Small intestine (tissue), 7 donors: Measurements from ENCODE around the gene TBCD. TPM values are rescaled to one million over a fixed set of nuclear protein-coding genes. Genes with fewer than 3 reads are reported as not detected.

ENCODE experiments used
- DNase-seq, 2 donors: peaks; one replicate each; pipeline versions ENCODE4 v3.0.0 to v3.0.0-alpha.2; 2013
- FAIRE-seq: peaks from 2 replicates; lab custom pipeline; 2012; peaks lifted over from hg19 to GRCh38; lab: Jason Lieb, UNC
- H3K27ac ChIP-seq, 3 donors: one replicate each; pipeline ENCODE4 v1.5.1; 2013; ENCODE audit warnings: low read length in 2 of 3, mild to moderate bottlenecking in 2 of 3, control low read depth in 1 of 3, inconsistent platforms in 1 of 3, low read depth in 1 of 3, moderate library complexity in 1 of 3
- H3K27me3 ChIP-seq, 3 donors: one replicate each; pipeline ENCODE4 v1.6.1; 2013; ENCODE audit warnings: low read length in 3 of 3, inconsistent platforms in 1 of 3; ENCODE audit not compliant: control insufficient read depth in 3 of 3, insufficient read depth in 3 of 3
- H3K36me3 ChIP-seq, 3 donors: one replicate each; pipeline ENCODE4 v1.6.1; 2013; ENCODE audit warnings: low read length in 3 of 3, inconsistent platforms in 1 of 3, low read depth in 1 of 3, mild to moderate bottlenecking in 1 of 3, moderate library complexity in 1 of 3; ENCODE audit not compliant: control insufficient read depth in 3 of 3, insufficient read depth in 2 of 3
- H3K4me1 ChIP-seq, 3 donors: one replicate each; pipeline ENCODE4 v1.6.1; 2013; ENCODE audit warnings: low read length in 2 of 3, inconsistent platforms in 1 of 3, low read depth in 1 of 3, mild to moderate bottlenecking in 1 of 3, moderate library complexity in 1 of 3; ENCODE audit not compliant: control insufficient read depth in 3 of 3, insufficient read depth in 2 of 3
- H3K4me3 ChIP-seq, 3 donors: one replicate each; pipeline ENCODE4 v1.5.1; 2013; ENCODE audit warnings: low read length in 3 of 3, control low read depth in 1 of 3, inconsistent platforms in 1 of 3, low read depth in 1 of 3, mild to moderate bottlenecking in 1 of 3, moderate library complexity in 1 of 3
- H3K9me3 ChIP-seq, 2 donors: one replicate each; pipeline ENCODE4 v1.6.1; 2013; ENCODE audit warnings: low read depth in 1 of 2, low read length in 1 of 2; ENCODE audit not compliant: control insufficient read depth in 2 of 2, insufficient read depth in 1 of 2
- WGBS, 3 donors: extraction: QIAGEN DNeasy Blood & Tissue Kit; methylation state at CpG; one replicate each; pipeline ENCODE4 v1.1.7; 2013; 5-methylcytosine and 5-hydroxymethylcytosine counted together
- polyA plus RNA-seq, 4 donors: library from polyadenylated mRNA; stranded (reverse) in 3 of 4; unstranded in 1 of 4; fragments of 200-250 nt in 3 of 4; fragments of 120-200 nt in 1 of 4; gene quantifications; one replicate each; pipeline versions ENCODE4 v1.2.1 to v1.2.3, GENCODE V29; 2013
- donor health status: healthy with polysubstance abuse.
- donor health status: control.
- donor health status: control.
- donor health status: Bipolar disorder and iron deficiency.
- donor health status: healthy.

TBCD gene
- polyA plus RNA-seq, 4 donors: 38.7 to 83.7 (median 67.3) TPM

DNA sequence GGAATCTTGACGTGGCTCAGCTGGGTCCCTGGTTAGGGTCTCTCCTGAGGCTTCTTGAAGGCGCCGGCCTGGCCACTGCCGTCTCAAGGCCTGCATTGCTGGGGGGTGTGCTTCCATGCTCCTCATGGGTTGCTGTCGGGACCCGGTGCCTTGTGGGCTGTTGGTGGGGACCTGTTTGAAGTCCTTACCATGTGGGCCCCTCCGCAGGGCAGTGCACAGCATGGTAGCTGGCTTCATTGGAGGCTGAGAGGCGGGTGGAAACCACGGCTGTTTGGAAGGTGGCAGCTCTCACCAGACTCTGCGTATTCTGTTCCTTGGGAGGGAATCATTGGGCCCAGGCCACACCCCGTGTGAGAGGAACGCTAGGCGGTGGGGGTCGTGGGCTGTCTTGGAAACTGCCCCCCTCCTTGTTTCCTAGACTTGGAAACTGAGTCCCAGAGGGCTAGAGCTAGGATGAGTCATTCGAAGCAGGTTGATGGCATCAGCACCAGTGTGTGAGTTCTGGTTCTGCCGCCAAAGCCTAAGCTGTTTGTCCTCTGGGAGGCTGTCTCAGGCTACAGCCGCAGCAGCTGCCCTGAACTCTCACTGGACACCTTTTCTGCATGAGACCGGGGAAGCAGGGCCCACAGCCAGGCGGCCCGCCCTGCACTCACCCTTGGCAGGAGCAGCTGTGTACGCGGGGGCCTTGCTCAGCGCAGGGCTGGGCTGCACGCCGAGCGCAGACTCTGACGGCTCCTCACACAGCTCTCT is 52.8 kb downstream of the TBCD start:
- H3K27ac ChIP-seq: no peak overlapping the region
- H3K36me3 ChIP-seq: peaks cover 0 to 83% (median 4%) of the 10 kb centered on the region in 3 donors
- no peaks in the 10 kb centered on the region for H3K4me1 ChIP-seq
- DNase-seq (no peak), FAIRE-seq (no peak)
- 78 to 98% (median 88%) methylated on average over 26 to 27 of the region's 27 CpGs for WGBS, 3 donors
- H3K4me3 ChIP-seq: no peak overlapping the region
- H3K9me3 ChIP-seq: peaks cover 0 to 2% of the 10 kb centered on the region in 2 donors
- H3K27me3 ChIP-seq: no peaks in the 10 kb centered on the region

DNA sequence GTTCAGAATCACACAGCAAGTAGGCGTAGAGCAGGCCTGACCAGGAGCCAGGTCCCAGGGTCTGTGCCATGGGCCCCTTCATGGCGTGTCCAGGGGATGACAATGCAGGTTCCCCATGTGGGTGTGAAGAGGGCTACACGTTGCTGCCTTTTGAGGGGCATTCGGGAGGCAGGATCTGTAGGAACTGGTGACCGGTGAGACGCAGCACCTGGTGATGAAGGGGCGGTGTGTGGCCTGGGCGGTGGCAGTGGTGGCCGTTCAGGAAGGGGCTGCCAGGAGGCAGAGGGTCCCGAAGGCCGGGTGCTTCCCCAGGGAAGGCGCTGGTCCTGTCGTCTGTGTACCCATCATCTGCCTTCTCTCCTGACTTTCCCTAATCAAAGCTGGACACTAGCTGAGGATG is 53.4 kb downstream of the TBCD start:
- Histone ChIP-seq H3K27ac (peak overlapping the region in 1 of 3 donors; percentile 52), H3K27me3 (no peaks in the 10 kb centered on the region), H3K9me3 (peaks cover 0 to 2% of the 10 kb centered on the region in 2 donors), H3K4me1 (no peaks in the 10 kb centered on the region), H3K36me3 (peaks cover 0 to 82% (median 5%) of the 10 kb centered on the region in 3 donors), H3K4me3 (no peak overlapping the region)
- no peak for FAIRE-seq
- 87 to 97% (median 94%) methylated on average over 12 to 13 of the region's 13 CpGs for WGBS, 3 donors
- DNase-seq: no peak

DNA sequence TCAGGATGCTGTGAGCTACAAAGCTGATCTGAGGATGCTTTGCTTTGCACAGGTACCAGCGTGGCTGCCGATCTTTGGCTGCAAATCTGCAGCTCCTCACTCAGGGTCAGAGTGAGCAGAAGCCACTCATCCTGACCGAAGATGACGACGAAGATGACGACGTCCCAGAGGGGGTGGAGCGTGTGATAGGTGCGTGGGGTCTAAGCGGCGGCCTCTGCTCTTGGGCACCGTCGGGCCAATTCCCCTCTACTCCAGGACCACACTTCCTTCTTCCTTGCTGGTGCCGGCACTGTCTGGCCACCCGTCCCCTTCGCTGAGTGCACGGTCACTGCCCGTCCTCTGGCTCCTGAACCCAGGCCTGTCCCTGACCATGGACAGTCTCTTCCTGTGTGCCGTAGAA is 54.0 kb downstream of the TBCD start:
- Histone ChIP-seq H3K4me1 (no peaks in the 10 kb centered on the region), H3K27ac (no peak overlapping the region), H3K36me3 (peaks cover 0 to 81% (median 2%) of the 10 kb centered on the region in 3 donors), H3K9me3 (peaks cover 0 to 2% of the 10 kb centered on the region in 2 donors), H3K27me3 (no peaks in the 10 kb centered on the region), H3K4me3 (no peak overlapping the region)
- no peak for FAIRE-seq
- 91 to 93% (median 92%) methylated on average over 19 of the region's 19 CpGs for WGBS, 3 donors
- no peak for DNase-seq

DNA sequence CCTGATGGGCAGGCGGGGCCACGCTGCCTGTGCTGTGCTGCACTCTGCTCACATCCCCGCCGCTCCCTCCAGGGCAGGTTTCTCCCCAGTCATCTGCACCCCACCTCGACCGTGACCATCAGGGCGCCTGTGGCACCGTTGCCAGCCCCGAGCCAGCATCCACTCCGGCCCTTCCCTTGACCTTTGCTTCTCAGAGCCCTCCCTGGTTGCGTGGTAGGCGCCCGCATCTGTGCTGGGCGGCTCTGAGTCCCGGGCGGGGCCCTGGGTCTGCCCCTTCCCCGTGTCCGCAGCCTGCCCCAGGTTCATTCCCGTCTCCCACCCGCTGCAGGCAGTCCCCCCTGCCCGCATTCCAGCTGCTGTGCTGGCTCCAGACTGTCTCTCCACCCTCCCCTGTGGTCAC is 54.8 kb downstream of the TBCD start:
- 87 to 97% (median 88%) methylated on average over 21 of the region's 21 CpGs for WGBS, 3 donors
- no peaks in the 10 kb centered on the region for H3K4me1 ChIP-seq
- peaks cover 0 to 77% (median 2%) of the 10 kb centered on the region in 3 donors for H3K36me3 ChIP-seq

DNA sequence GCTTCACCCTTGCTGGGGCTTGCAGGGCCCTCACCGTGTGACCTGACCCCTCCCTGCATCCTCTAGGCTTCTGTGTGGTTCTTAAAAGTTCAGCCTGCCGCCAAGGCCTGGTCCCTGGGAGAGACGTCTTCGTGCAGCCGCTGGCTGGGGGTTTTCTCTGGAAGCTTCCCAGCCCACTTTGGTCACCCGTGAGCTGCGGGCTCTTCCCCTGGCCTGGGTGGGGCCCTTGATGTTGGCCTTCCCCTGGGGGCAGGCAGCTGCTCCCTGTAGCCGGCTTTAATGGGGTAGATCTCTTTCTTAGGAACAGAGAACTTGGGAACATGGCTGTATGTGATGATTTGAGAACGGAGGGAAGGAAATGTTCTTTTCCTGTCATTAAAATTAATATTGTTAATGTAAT is 55.2 kb downstream of the TBCD start:
- Histone ChIP-seq H3K36me3 (peaks cover 0 to 77% (median 2%) of the 10 kb centered on the region in 3 donors), H3K4me1 (no peaks in the 10 kb centered on the region), H3K9me3 (peaks cover 0 to 2% of the 10 kb centered on the region in 2 donors), H3K27ac (peak overlapping the region in 1 of 3 donors; percentile 22), H3K4me3 (no peak overlapping the region), H3K27me3 (no peaks in the 10 kb centered on the region)
- FAIRE-seq (no peak), DNase-seq (no peak)
- WGBS, 3 donors: 78 to 94% (median 94%) methylated on average over 9 of the region's 9 CpGs

More for the DNA sequence above, 54.8 kb downstream of the TBCD start:
- Histone ChIP-seq H3K27me3 (no peaks in the 10 kb centered on the region), H3K9me3 (peaks cover 0 to 2% of the 10 kb centered on the region in 2 donors), H3K27ac (peak overlapping the region in 1 of 3 donors; percentile 22), H3K4me3 (no peak overlapping the region)
- FAIRE-seq (no peak), DNase-seq (no peak)

DNA sequence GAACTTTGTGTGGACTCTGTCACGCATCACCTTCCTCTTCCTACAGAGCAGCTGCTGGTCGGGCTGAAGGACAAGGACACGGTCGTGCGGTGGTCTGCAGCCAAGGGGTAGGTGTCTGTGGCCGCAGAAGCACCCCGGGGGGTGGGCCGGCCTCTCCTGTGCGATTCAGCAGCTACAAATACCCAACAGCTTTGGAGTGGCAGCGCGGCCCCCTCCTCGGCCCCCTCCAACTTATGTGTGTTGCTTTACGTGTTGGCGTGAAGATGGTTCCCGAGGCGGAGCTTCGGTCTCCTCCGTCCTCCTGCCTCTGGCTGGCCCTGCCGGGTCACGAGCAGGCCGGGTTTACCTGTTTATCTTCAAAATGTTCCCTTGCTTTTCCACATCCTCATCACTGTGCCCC is 55.7 kb downstream of the TBCD start:
- peaks cover 0 to 77% (median 2%) of the 10 kb centered on the region in 3 donors for H3K36me3 ChIP-seq
- WGBS, 3 donors: 92 to 98% (median 95%) methylated on average over 21 of the region's 21 CpGs

DNA sequence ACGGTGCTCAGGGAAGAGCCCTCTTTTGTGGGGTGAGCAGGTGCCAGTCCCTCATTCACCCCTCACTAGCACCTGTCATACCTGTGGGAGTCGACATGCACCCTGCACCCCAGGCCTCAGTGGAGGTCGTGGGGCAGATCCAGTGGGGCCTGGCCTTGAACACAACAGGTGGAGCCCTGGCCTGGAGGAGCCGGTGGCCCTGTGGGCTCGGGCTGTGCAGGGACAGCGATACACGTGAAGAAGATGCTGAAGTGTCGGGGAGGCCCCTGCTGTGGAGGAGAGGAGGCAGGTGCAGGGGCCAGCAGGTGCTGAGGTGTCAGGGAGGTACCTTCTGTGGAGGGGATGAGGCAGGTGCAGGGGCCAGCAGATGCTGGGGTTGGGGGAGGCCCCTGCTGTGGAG is 56.1 kb downstream of the TBCD start:
- no peak for FAIRE-seq
- WGBS, 3 donors: 83 to 92% (median 84%) methylated on average over 8 of the region's 8 CpGs
- no peak for DNase-seq
- peaks cover 0 to 80% (median 2%) of the 10 kb centered on the region in 3 donors for H3K36me3 ChIP-seq
- no peaks in the 10 kb centered on the region for H3K27me3 ChIP-seq
- H3K9me3 ChIP-seq: no peaks in the 10 kb centered on the region
- H3K4me3 ChIP-seq: no peak overlapping the region
- H3K4me1 ChIP-seq: no peaks in the 10 kb centered on the region
- H3K27ac ChIP-seq: no peak overlapping the region

More for the DNA sequence above, 55.7 kb downstream of the TBCD start:
- H3K9me3 ChIP-seq: no peaks in the 10 kb centered on the region
- no peak for FAIRE-seq
- H3K4me3 ChIP-seq: no peak overlapping the region
- H3K27me3 ChIP-seq: no peaks in the 10 kb centered on the region
- no peak overlapping the region for H3K27ac ChIP-seq
- no peaks in the 10 kb centered on the region for H3K4me1 ChIP-seq
- DNase-seq: no peak

DNA sequence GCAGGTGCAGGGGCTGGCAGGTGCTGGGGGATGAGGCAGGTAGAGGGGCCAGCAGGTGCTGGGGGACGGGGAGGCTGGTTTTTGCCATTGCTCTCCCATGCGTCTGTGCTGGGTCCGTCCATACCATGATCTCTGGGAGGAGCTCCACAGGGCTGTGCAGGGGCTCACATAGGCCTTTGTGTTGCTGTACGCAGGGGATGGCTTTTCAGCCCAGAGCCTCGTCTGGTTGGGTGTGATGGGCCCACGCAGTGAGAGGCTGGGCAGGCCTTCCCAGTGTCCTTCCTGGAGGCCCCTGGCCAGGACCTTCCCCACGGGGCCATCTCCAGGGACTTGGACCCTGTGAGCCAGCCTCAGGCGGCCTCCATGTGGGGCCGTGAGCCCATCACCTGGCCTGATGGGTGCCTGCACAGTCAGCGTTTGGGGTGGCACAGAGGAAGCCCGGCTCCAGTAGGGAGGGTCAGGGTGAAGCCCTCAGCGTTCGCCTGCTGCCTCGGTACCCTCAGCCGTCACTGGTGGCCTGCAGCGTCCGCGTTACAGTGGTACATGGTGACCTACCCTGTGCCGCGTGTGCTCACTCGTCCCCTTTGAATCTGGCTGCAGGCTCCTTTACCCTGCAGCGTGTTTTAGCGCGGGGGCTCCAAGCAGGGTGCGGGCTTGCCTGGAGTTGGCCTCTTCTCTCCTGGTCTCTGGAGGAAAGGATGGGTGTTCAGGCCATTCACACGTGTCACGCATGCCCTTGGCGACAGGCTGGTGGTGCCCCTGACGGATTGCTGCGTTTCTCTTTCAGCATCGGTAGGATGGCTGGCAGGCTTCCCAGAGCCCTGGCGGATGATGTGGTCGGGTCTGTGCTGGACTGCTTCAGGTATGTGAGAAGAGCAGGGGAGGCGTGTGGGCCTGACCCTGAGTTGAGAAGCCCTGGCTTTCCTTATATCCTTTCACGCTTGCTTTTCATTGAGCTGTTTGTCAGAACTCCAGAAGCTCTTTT is 57.3 kb downstream of the TBCD start:
- peaks cover 0 to 83% (median 2%) of the 10 kb centered on the region in 3 donors for H3K36me3 ChIP-seq
- FAIRE-seq (no peak), DNase-seq (no peak)
- 91 to 94% (median 92%) methylated on average over 31 to 35 of the region's 35 CpGs for WGBS, 3 donors
- H3K9me3 ChIP-seq: no peaks in the 10 kb centered on the region
- H3K4me3 ChIP-seq: no peak overlapping the region
- no peaks in the 10 kb centered on the region for H3K27me3 ChIP-seq
- no peaks in the 10 kb centered on the region for H3K4me1 ChIP-seq
- no peak overlapping the region for H3K27ac ChIP-seq
